ENCODE data around the gene RPS25. TPM values are rescaled to one million over a fixed set of nuclear protein-coding genes. Genes with fewer than 3 reads are reported as not detected.

The RPS25 gene
- total and polyA plus RNA-seq, 9 of the 15 experiments (the other 6 are each of a cell fraction or from before 2014, with no cell fraction given), result 1,553 to 5,486 (median 2,471) TPM

- Histone ChIP-seq H3K27ac (ENCODE audit: extremely low read depth, low read depth, low read length) (peak within 1 kb of the TSS; percentile 73), H3K9me3 (replicated peaks; ENCODE audit: control insufficient read depth, insufficient read depth, low read depth, low read length) (no peaks in the 10 kb centered on the region), H3K4me1 (replicated peaks in 1 of 2; ENCODE audit: control insufficient read depth in 2 of 2, insufficient read depth in 2 of 2, low read length in 2 of 2) (peaks cover 11 to 13% of the 10 kb centered on the region in 2 experiments; a peak in 4 of 5 replicates), H4K20me1 (replicated peaks; ENCODE audit: control insufficient read depth, insufficient read depth, low read length) (no peaks in the 10 kb centered on the region), H3K36me3 (ENCODE audit: control insufficient read depth, insufficient read depth, low read length) (peaks cover 29% of the 10 kb centered on the region; the same call in 2 of the 3 replicates), H3K9ac (ENCODE audit: insufficient read depth in 1 of 2, low read depth in 2 of 2, low read length in 2 of 2) (peak within 1 kb of the TSS; percentile 77 to 91), H3K4me3 (peak within 1 kb of the TSS; percentile 83), H3K9me1 (ENCODE audit: control insufficient read depth, insufficient read depth, low read length) (no peaks in the 10 kb centered on the region), H3K4me2 (ENCODE audit: insufficient read depth, low read length) (peak within 1 kb of the TSS; percentile 100), H3K27me3 (ENCODE audit: control insufficient read depth in 2 of 2, insufficient read depth in 2 of 2, low read length in 2 of 2) (no peaks in the 10 kb centered on the region), H2AFZ (ENCODE audit: low read depth, low read length) (peak within 1 kb of the TSS; percentile 90), H3K79me2 (ENCODE audit: control insufficient read depth, insufficient read depth, low read length) (peaks cover 30% of the 10 kb centered on the region)
- FAIRE-seq, result peak; percentile 90
- WGBS (ENCODE audit: insufficient coverage, low coverage, missing lambda C conversion rate), result under 1% methylated on average over 46 of the region's 54 CpGs
- ChIA-PET POLR2A (interaction anchor here (0.6 to 2.5 kb wide), 10 partner anchors 13 to 376 kb away, joined by 3 to 22 read pairs (median 4); partner anchors contain the start of genes RPS25 and TRAPPC4), CTCF (ENCODE audit: low intra/inter-chr PET ratio) (interaction anchor here (0.7 kb wide), 1 partner anchor 69 kb away, joined by 3 read pairs; no protein-coding TSS in a partner anchor)
- peak; percentile 98 to 99 (median 99) for DNase-seq (ENCODE audit: extremely low read depth in 1 of 4, low spot score in 3 of 4)
- in situ Hi-C loops (cut with MboI) (no loop called here), intact Hi-C loops (cut with micrococcal nuclease) (loop anchor here (1.0 kb wide), 1 partner anchor 20 kb away; the partner anchor contains the start of genes RPS25 and TRAPPC4)
- BruUV-seq (replicated peaks), result no TSS peak
- ATAC-seq, result peak; percentile 96
- TF ChIP-seq ZNF398 (CRISPR knock-in tag; IDR thresholded peaks at IDR 0.05) (no peak), GTF3C2 (IDR thresholded peaks at IDR 0.05; ENCODE audit: borderline replicate concordance, extremely low read depth, insufficient read length) (no peak), LCOR (CRISPR knock-in tag; IDR thresholded peaks at IDR 0.05) (no peak; the same call in 1 of the 2 replicates), MTA1 (IDR thresholded peaks at IDR 0.05; ENCODE audit: borderline replicate concordance) (no peak), ZFP30 (CRISPR knock-in tag; IDR thresholded peaks at IDR 0.05; ENCODE audit: borderline replicate concordance) (no peak), FOXK1 (CRISPR knock-in tag; IDR thresholded peaks at IDR 0.05; ENCODE audit: borderline replicate concordance) (peak; percentile 27; the same call in 1 of the 2 replicates), MIER1 (IDR thresholded peaks at IDR 0.05; ENCODE audit: low read depth) (no peak), ZNF146 (CRISPR knock-in tag; IDR thresholded peaks at IDR 0.05; ENCODE audit: unreplicated experiment) (no peak), DPF2 (IDR thresholded peaks at IDR 0.05) (no peak), GTF2B (IDR thresholded peaks at IDR 0.05; ENCODE audit: extremely low read depth, insufficient read length) (no peak), ZBTB43 (CRISPR knock-in tag; IDR thresholded peaks at IDR 0.05) (0 out of 2 replicates have a peak, but pooled peaks have one; percentile 38), ATF4 (CRISPR knock-in tag; IDR thresholded peaks at IDR 0.05) (no peak)
Measured at GRCh38 chr11:118997627-118998387, 20.3 kb downstream of the RPS25 start, which contains the start of gene CENATAC. Gene CENATAC, plus strand, starts transcription at chr11:118998138. Its CDS starts 60 bp downstream, at chr11:118998198.

Data from K562 (cell line).